ENCODE data around the gene CRYBA2. TPM values are rescaled to one million over a fixed set of nuclear protein-coding genes. Genes with fewer than 3 reads are reported as not detected.

The CRYBA2 gene
- total and polyA plus RNA-seq, 2 of the 8 experiments (the other 6 are each of a cell fraction or from before 2014, with no cell fraction given): not detected

DNA sequence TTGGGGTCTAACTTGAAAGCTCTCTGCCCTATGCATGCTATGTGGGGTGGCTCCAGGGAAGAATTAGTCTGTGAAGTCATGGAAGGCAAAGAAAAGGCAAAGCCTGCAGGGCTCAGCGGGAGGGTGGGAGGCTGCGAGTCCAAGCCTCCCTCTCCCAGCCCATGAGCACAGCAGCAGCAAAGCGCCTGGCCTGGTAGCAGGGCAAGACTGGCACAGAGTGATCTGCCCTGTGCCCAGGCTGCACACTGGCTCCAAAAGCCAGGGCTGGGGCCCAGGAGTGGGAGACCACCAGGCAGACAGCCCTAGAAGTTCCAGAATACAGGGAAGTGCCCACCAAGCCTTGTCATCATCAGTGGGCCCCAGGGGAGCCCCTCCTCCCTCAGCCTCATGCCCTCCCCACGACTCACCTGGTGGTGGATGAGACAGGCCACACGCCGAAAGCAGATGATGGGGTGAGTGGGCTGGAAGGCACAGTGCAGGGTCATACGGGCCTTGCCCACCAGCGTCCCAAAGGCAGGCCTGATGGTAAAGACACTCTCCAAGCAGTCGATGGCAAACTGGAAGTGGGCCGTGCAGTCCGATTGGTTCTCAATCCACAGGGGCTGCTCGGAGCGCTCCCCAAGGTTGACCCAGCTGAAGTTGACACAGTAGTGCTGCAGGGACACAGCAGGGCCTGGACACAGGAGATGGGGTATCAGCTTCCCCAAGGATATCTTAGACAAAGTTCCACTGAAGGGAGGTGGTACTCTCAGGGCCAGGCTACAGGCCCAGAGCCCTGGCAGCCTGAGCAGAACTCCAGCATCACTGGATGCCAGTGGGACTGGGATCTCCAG, 36.0 kb upstream of the CRYBA2 start:
- no peak overlapping the region for H3K9ac ChIP-seq (replicated peaks in 1 of 4; ENCODE audit: extremely low read depth in 1 of 4, low read depth in 3 of 4, low read length in 3 of 4)
- no peaks in the 10 kb centered on the region; a peak in 1 of 7 replicates for H3K27me3 ChIP-seq (replicated peaks in 1 of 4; ENCODE audit: control insufficient read depth in 3 of 4, extremely low read depth in 1 of 4, insufficient read depth in 3 of 4, low read length in 3 of 4)
- no peak for FAIRE-seq
- no peak overlapping the region for H2BK15ac ChIP-seq (ENCODE audit: low read length)
- no peak overlapping the region for H3K18ac ChIP-seq (ENCODE audit: extremely low read depth, low read length)
- no peak for DNase-seq (ENCODE audit: low read depth in 1 of 2, low spot score in 2 of 2)
- H3K56ac ChIP-seq (replicated peaks; ENCODE audit: insufficient read length, low read depth, low read length): no peak overlapping the region
- no peak overlapping the region for H3K4ac ChIP-seq (replicated peaks; ENCODE audit: insufficient read length, low read depth, low read length)
- peaks cover 0 to 3% (median under 1%) of the 10 kb centered on the region in 4 experiments; a peak in 2 of 7 replicates for H3K4me1 ChIP-seq (replicated peaks in 1 of 4; ENCODE audit: control insufficient read depth in 3 of 4, insufficient read depth in 4 of 4, low read length in 3 of 4)
- no peak overlapping the region for H2BK12ac ChIP-seq (ENCODE audit: low read depth, low read length)
- no peak overlapping the region for H2BK20ac ChIP-seq (ENCODE audit: low read length)
- no peak overlapping the region for H3K27ac ChIP-seq (ENCODE audit: low read depth, low read length)
- no peaks in the 10 kb centered on the region for H3K23me2 ChIP-seq (ENCODE audit: low read depth, low read length)
- no peak overlapping the region for H3K4me2 ChIP-seq (ENCODE audit: insufficient read depth in 1 of 2, low read depth in 2 of 2, low read length in 2 of 2)
- H2BK5ac ChIP-seq (ENCODE audit: low read depth, low read length): no peak overlapping the region
- no peak overlapping the region for H3K14ac ChIP-seq (ENCODE audit: insufficient read length)
- no peak overlapping the region for H3K4me3 ChIP-seq (ENCODE audit: extremely low read depth in 1 of 4, insufficient read depth in 2 of 4, low read depth in 3 of 4, low read length in 4 of 4)
- no peak overlapping the region for H3K23ac ChIP-seq (ENCODE audit: insufficient read length)
- H2AK5ac ChIP-seq (ENCODE audit: low read depth, low read length): no peak overlapping the region
- no peak overlapping the region for H2BK120ac ChIP-seq (replicated peaks; ENCODE audit: low read depth, low read length)
- ChIA-PET POLR2A (ENCODE audit: partially characterized antibody) (interaction anchor here (1.0 kb wide), 1 partner anchor 8 kb away, joined by 3 read pairs; no protein-coding TSS in a partner anchor), CTCF (ENCODE audit: partially characterized antibody) (interaction anchor here (0.6 to 45.5 kb wide), 40 partner anchors 7 to 376 kb away, joined by 3 to 1006 read pairs (median 5); partner anchors contain the start of genes CFAP65, CRYBA2, IHH and NHEJ1)
- no peak overlapping the region for H4K91ac ChIP-seq (replicated peaks; ENCODE audit: insufficient read length, low read length)
- no peaks in the 10 kb centered on the region for H3K79me1 ChIP-seq (ENCODE audit: low read depth, low read length)
- H3K36me3 ChIP-seq (ENCODE audit: control insufficient read depth in 2 of 4, insufficient read depth in 4 of 4, low read length in 3 of 4): no peaks in the 10 kb centered on the region
- WGBS, 2 experiments (ENCODE audit: extremely low coverage in 1 of 2, insufficient coverage in 1 of 2, insufficient read length in 1 of 2, insufficient replicate concordance in 2 of 2, low coverage in 1 of 2, low lambda C conversion rate in 2 of 2, missing lambda C conversion rate in 1 of 2): 78% methylated on average over 12 of the region's 13 CpGs; no CpG with 5 or more reads in 1 of the 2 experiments
- H3K9me3 ChIP-seq (ENCODE audit: insufficient read depth in 2 of 2, low read depth in 1 of 2, low read length in 1 of 2): no peaks in the 10 kb centered on the region
- H4K20me1 ChIP-seq (replicated peaks in 1 of 2; ENCODE audit: control insufficient read depth in 1 of 2, insufficient read depth in 2 of 2, low read length in 2 of 2): peaks cover 0 to 2% of the 10 kb centered on the region in 2 experiments
- no peaks in the 10 kb centered on the region for H3K79me2 ChIP-seq (ENCODE audit: control insufficient read depth in 1 of 2, insufficient read depth in 2 of 2, low read length in 2 of 2)
- no peak overlapping the region for H2AFZ ChIP-seq (ENCODE audit: low read length)
- no peak overlapping the region for H4K5ac ChIP-seq (ENCODE audit: insufficient read length, low read depth, low read length)
- no peak overlapping the region; the same call in 1 of the 2 replicates for H4K8ac ChIP-seq (ENCODE audit: extremely low read depth, insufficient read depth, low read length)
- TF ChIP-seq BRCA1 (IDR thresholded peaks at IDR 0.05; ENCODE audit: low read depth, low read length): no peak
